ENCODE results near the gene ZNF618.

DNA sequence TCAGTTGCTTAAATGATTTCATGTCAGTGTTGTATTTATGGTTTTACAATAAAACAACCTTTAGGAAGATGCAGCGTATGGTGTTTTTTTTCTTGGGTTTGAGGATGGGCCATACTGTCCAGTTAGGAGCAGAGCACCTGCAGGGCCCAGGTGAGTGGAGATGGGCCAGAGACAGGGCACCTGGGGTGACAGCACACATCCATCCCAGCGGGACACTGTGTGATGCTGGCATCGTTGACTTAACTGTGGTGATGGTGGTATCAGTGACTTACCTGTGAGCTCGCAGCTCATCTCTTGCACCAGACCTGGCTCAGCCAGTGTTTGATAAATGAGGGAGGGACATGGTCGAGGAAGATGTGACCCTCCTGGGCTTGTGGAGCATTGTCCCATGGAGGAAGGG, 180.4 kb downstream of the ZNF618 start:
- TF ChIP-seq, protein P1, sequence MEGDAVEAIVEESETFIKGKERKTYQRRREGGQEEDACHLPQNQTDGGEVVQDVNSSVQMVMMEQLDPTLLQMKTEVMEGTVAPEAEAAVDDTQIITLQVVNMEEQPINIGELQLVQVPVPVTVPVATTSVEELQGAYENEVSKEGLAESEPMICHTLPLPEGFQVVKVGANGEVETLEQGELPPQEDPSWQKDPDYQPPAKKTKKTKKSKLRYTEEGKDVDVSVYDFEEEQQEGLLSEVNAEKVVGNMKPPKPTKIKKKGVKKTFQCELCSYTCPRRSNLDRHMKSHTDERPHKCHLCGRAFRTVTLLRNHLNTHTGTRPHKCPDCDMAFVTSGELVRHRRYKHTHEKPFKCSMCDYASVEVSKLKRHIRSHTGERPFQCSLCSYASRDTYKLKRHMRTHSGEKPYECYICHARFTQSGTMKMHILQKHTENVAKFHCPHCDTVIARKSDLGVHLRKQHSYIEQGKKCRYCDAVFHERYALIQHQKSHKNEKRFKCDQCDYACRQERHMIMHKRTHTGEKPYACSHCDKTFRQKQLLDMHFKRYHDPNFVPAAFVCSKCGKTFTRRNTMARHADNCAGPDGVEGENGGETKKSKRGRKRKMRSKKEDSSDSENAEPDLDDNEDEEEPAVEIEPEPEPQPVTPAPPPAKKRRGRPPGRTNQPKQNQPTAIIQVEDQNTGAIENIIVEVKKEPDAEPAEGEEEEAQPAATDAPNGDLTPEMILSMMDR (conservative IDR thresholded peaks at IDR 0.05; ENCODE audit: low read depth in 2 of 2): no peak
- no peak for TF ChIP-seq POLR2AphosphoS5 (IDR thresholded peaks at IDR 0.05; ENCODE audit: low read depth)
- TF ChIP-seq REST (IDR thresholded peaks at IDR 0.05; ENCODE audit: unreplicated experiment): no peak
- TF ChIP-seq CREB1 (CRISPR knock-in tag; IDR thresholded peaks at IDR 0.05; ENCODE audit: low read depth): no peak
- no peak for TF ChIP-seq EZH2 (IDR thresholded peaks at IDR 0.05; ENCODE audit: low read depth, unreplicated experiment)
- TF ChIP-seq EZH2phosphoT487 (IDR thresholded peaks at IDR 0.05; ENCODE audit: unreplicated experiment): no peak
- no peak for TF ChIP-seq JUNB (IDR thresholded peaks at IDR 0.05; ENCODE audit: unreplicated experiment)
- TF ChIP-seq NANOG (IDR thresholded peaks at IDR 0.05; ENCODE audit: borderline replicate concordance): no peak
- TF ChIP-seq ZNF114 (CRISPR knock-in tag; IDR thresholded peaks at IDR 0.05): no peak
- no peak for TF ChIP-seq ETS1 (IDR thresholded peaks at IDR 0.05)
- TF ChIP-seq ZNF462 (CRISPR knock-in tag; IDR thresholded peaks at IDR 0.05): no peak
